ENCODE data around the gene NTRK2. TPM values are rescaled to one million over a fixed set of nuclear protein-coding genes. Genes with fewer than 3 reads are reported as not detected.

NTRK2 gene
- total RNA-seq, 4 donors from 2014 or later = 1.1 to 7.3 (median 1.5) TPM

- DNase-seq = no peak
- H3K4me3 ChIP-seq = no peak overlapping the region
- no peaks in the 10 kb centered on the region for H3K27me3 ChIP-seq
- no peaks in the 10 kb centered on the region for H3K36me3 ChIP-seq
- TF ChIP-seq, protein P1, sequence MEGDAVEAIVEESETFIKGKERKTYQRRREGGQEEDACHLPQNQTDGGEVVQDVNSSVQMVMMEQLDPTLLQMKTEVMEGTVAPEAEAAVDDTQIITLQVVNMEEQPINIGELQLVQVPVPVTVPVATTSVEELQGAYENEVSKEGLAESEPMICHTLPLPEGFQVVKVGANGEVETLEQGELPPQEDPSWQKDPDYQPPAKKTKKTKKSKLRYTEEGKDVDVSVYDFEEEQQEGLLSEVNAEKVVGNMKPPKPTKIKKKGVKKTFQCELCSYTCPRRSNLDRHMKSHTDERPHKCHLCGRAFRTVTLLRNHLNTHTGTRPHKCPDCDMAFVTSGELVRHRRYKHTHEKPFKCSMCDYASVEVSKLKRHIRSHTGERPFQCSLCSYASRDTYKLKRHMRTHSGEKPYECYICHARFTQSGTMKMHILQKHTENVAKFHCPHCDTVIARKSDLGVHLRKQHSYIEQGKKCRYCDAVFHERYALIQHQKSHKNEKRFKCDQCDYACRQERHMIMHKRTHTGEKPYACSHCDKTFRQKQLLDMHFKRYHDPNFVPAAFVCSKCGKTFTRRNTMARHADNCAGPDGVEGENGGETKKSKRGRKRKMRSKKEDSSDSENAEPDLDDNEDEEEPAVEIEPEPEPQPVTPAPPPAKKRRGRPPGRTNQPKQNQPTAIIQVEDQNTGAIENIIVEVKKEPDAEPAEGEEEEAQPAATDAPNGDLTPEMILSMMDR (IDR thresholded peaks at IDR 0.05 in 4 of 5, conservative IDR thresholded peaks at IDR 0.05 in 1 of 5) = no peak
- no peak for TF ChIP-seq POLR2A (IDR thresholded peaks at IDR 0.05)
- intact Hi-C loops (cut with DNase I; ENCODE audit: low total_unique reads) = no loop called here
- no peaks in the 10 kb centered on the region for H3K4me1 ChIP-seq
- in situ Hi-C loops (cut with MboI; ENCODE audit: low sequenced_read_pairs in 4 of 4) = no loop called here
- H3K27ac ChIP-seq = no peak overlapping the region
- no peaks in the 10 kb centered on the region for H3K9me3 ChIP-seq
- ATAC-seq = no peak
These were observed 368.5 kb downstream of the NTRK2 start for GRCh38 chr9:85038061-85038460.

DNA sequence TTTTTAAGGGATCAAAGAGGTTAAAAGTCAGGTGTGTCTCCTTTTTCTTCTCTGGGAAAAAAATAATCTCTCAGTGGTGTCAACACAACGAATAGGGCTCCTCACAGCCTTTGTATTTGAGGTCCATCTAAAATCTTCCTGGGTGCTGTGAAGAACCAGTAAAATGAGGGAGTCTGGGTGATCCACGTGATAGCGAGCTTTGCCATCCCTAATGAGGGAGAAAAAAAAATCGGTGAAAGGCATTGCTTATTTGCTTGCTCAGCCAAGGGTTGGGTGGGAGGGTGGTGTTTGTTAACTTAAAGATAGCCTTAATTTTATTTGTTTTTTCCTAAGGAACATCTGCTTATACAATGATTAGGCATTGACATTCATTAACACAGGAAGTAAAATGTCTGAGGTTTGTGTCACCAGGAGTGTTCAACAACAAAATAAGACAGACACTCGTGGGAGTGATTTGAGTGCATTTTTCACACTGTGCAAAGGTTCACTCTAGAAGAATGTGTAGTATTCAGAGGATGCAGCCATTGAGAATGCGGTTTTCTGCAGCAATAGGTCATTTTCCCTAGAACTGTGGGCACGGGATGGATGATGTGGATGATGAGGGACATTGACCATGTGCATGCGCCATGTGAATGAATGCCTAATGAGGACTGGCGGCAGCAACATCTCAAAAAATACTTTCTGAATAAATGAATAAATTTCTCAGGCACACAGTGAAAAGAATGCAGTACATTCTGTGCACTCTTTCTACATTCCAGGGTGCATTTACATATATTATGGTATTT is 369.5 kb downstream of the NTRK2 start:
- ATAC-seq (no peak), DNase-seq (no peak)
- no peaks in the 10 kb centered on the region for H3K27me3 ChIP-seq
- no peak overlapping the region for H3K27ac ChIP-seq
- H3K9me3 ChIP-seq = no peaks in the 10 kb centered on the region
- no peaks in the 10 kb centered on the region for H3K4me1 ChIP-seq
- no peak overlapping the region for H3K4me3 ChIP-seq
- in situ Hi-C loops (cut with MboI; ENCODE audit: low sequenced_read_pairs in 4 of 4) = no loop called here
- intact Hi-C loops (cut with DNase I; ENCODE audit: low total_unique reads) = no loop called here
- H3K36me3 ChIP-seq = no peaks in the 10 kb centered on the region
- no peak for TF ChIP-seq POLR2A (IDR thresholded peaks at IDR 0.05)
- TF ChIP-seq, protein P1 (IDR thresholded peaks at IDR 0.05 in 4 of 5, conservative IDR thresholded peaks at IDR 0.05 in 1 of 5) = no peak

DNA sequence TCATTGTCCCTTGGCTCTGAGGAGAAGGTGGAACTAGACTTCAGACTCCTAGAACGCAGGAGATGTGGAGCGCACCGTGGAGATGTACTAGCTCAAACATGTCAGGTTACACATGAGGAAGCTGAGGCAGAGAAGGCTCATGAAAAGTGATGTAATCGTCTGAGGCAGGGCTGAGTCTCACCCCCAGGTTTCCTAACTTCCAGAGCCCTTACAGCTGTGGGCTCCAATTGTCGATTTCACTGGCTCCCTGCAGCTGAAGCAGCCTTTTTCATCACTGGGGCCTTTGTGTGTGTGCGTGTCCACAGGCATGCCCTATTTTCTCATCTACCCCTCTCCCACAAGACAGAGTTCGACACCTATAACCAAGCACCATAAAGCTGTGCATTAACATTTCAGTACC is 370.6 kb downstream of the NTRK2 start:
- TF ChIP-seq, protein P1 (IDR thresholded peaks at IDR 0.05 in 4 of 5, conservative IDR thresholded peaks at IDR 0.05 in 1 of 5) = no peak
- no peak for TF ChIP-seq POLR2A (IDR thresholded peaks at IDR 0.05)
- no peak for ATAC-seq
- intact Hi-C loops (cut with DNase I; ENCODE audit: low total_unique reads) = no loop called here

DNA sequence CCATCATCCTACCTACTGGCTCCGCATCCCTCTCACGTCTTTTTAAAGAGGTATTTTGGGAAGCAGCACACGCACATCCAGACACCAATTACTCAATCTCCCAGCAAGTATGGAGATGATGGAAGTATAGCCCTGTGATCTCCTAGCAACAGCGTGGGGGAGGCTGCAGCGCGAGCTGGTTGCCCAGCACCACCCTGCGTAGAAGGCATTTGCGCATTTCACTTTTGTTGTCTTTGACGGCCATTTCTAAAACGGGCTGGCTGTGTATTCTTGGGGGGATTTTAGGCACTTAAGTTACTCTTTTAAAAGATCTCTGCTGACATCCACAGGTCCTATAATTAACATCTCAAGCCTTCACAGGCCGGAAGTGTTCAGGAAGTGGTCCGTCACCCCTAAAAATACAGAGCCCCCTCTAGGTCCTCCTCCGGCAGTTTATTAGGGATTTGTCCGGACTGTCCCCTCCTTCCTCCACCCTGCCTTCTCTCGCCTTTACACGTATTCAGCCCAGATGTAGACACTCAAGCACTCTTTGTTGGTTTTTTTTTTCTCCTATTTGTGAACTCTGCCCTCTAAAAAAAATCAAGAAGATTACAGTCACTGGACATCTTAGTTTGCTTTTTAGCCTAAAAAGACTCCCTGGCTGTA is 371.4 kb downstream of the NTRK2 start:
- H3K27ac ChIP-seq = no peak overlapping the region
- no peak for ATAC-seq
- no peak overlapping the region for H3K4me3 ChIP-seq
- in situ Hi-C loops (cut with MboI; ENCODE audit: low sequenced_read_pairs in 4 of 4) (no loop called here), intact Hi-C loops (cut with DNase I; ENCODE audit: low total_unique reads) (no loop called here)
- TF ChIP-seq, protein P1 (IDR thresholded peaks at IDR 0.05 in 4 of 5, conservative IDR thresholded peaks at IDR 0.05 in 1 of 5) = no peak
- TF ChIP-seq POLR2A (IDR thresholded peaks at IDR 0.05) = no peak
- no peaks in the 10 kb centered on the region for H3K36me3 ChIP-seq
- no peaks in the 10 kb centered on the region for H3K9me3 ChIP-seq
- no peaks in the 10 kb centered on the region for H3K4me1 ChIP-seq
- no peak for DNase-seq
- no peaks in the 10 kb centered on the region for H3K27me3 ChIP-seq

More for the DNA sequence above, 370.6 kb downstream of the NTRK2 start:
- Histone ChIP-seq H3K4me1 (no peaks in the 10 kb centered on the region), H3K36me3 (no peaks in the 10 kb centered on the region), H3K27ac (no peak overlapping the region), H3K4me3 (no peak overlapping the region), H3K9me3 (no peaks in the 10 kb centered on the region), H3K27me3 (no peaks in the 10 kb centered on the region)
- DNase-seq = no peak
- in situ Hi-C loops (cut with MboI; ENCODE audit: low sequenced_read_pairs in 4 of 4) = no loop called here
